ENCODE measurements around the gene ZNF429.

Gene ZNF429

GRCh38 chr19:21571316-21571715, 65.9 kb downstream of the ZNF429 start:
- Histone ChIP-seq H3K9ac (no peak overlapping the region), H3K27me3 (no peaks in the 10 kb centered on the region), H3K9me3 (peaks cover 48% of the 10 kb centered on the region), H3K4me1 (peaks cover 17% of the 10 kb centered on the region), H3K4me2 (no peak overlapping the region), H3K27ac (no peak overlapping the region), H3K36me3 (no peaks in the 10 kb centered on the region; the same call in 1 of the 2 replicates), H4K20me1 (no peaks in the 10 kb centered on the region), H3K4me3 (no peak overlapping the region)
- no peak for TF ChIP-seq Cebpa-rat (IDR thresholded peaks at IDR 0.05)

GRCh38 chr19:21574607-21575006, 69.2 kb downstream of the ZNF429 start:
- Histone ChIP-seq H3K9ac (no peak overlapping the region), H3K4me2 (no peak overlapping the region), H3K27me3 (no peaks in the 10 kb centered on the region), H4K20me1 (no peaks in the 10 kb centered on the region), H3K36me3 (no peaks in the 10 kb centered on the region), H3K9me3 (peaks cover 56% of the 10 kb centered on the region), H3K4me1 (no peaks in the 10 kb centered on the region), H3K27ac (no peak overlapping the region), H3K4me3 (no peak overlapping the region)
- TF ChIP-seq Cebpa-rat (IDR thresholded peaks at IDR 0.05) = no peak

- no peak overlapping the region for H3K4me2 ChIP-seq
- no peaks in the 10 kb centered on the region for H3K36me3 ChIP-seq
- no peak overlapping the region for H3K4me3 ChIP-seq
- peaks cover 45% of the 10 kb centered on the region for H3K9me3 ChIP-seq
- H3K9ac ChIP-seq = no peak overlapping the region
- H3K27ac ChIP-seq = no peak overlapping the region
- no peaks in the 10 kb centered on the region for H3K27me3 ChIP-seq
- no peak for TF ChIP-seq Cebpa-rat (IDR thresholded peaks at IDR 0.05)
- H4K20me1 ChIP-seq = no peaks in the 10 kb centered on the region
- no peaks in the 10 kb centered on the region for H3K4me1 ChIP-seq
These were observed 71.1 kb downstream of the ZNF429 start for GRCh38 chr19:21576481-21576880.

GRCh38 chr19:21580101-21580500, 74.7 kb downstream of the ZNF429 start:
- Histone ChIP-seq H3K36me3 (no peaks in the 10 kb centered on the region), H3K4me1 (no peaks in the 10 kb centered on the region), H3K27ac (no peak overlapping the region), H4K20me1 (no peaks in the 10 kb centered on the region), H3K4me3 (no peak overlapping the region), H3K27me3 (no peaks in the 10 kb centered on the region), H3K4me2 (no peak overlapping the region), H3K9me3 (peaks cover 55% of the 10 kb centered on the region), H3K9ac (no peak overlapping the region)
- TF ChIP-seq Cebpa-rat (IDR thresholded peaks at IDR 0.05) = no peak

GRCh38 chr19:21580818-21581217, 75.4 kb downstream of the ZNF429 start:
- H3K27ac ChIP-seq = no peak overlapping the region
- peaks cover 61% of the 10 kb centered on the region for H3K9me3 ChIP-seq
- no peaks in the 10 kb centered on the region for H3K36me3 ChIP-seq
- H3K4me2 ChIP-seq = no peak overlapping the region
- H3K4me3 ChIP-seq = no peak overlapping the region
- no peaks in the 10 kb centered on the region for H3K4me1 ChIP-seq
- H3K27me3 ChIP-seq = no peaks in the 10 kb centered on the region
- no peak overlapping the region for H3K9ac ChIP-seq
- H4K20me1 ChIP-seq = no peaks in the 10 kb centered on the region
- no peak for TF ChIP-seq Cebpa-rat (IDR thresholded peaks at IDR 0.05)

- no peak for TF ChIP-seq Cebpa-rat (IDR thresholded peaks at IDR 0.05)
- H3K4me2 ChIP-seq = no peak overlapping the region
- H4K20me1 ChIP-seq = no peaks in the 10 kb centered on the region
- no peak overlapping the region for H3K27ac ChIP-seq
- H3K4me1 ChIP-seq = no peaks in the 10 kb centered on the region
- no peak overlapping the region for H3K9ac ChIP-seq
- H3K4me3 ChIP-seq = no peak overlapping the region
- H3K9me3 ChIP-seq = peaks cover 66% of the 10 kb centered on the region
- H3K36me3 ChIP-seq = no peaks in the 10 kb centered on the region
- no peaks in the 10 kb centered on the region for H3K27me3 ChIP-seq
These were observed 76.3 kb downstream of the ZNF429 start for GRCh38 chr19:21581646-21582240.

GRCh38 chr19:21584537-21584936, 79.1 kb downstream of the ZNF429 start:
- no peak overlapping the region for H3K27ac ChIP-seq
- no peaks in the 10 kb centered on the region for H3K27me3 ChIP-seq
- H4K20me1 ChIP-seq = no peaks in the 10 kb centered on the region
- H3K4me2 ChIP-seq = no peak overlapping the region
- no peaks in the 10 kb centered on the region for H3K36me3 ChIP-seq
- H3K4me3 ChIP-seq = no peak overlapping the region
- H3K9ac ChIP-seq = no peak overlapping the region
- no peaks in the 10 kb centered on the region for H3K4me1 ChIP-seq
- no peak for TF ChIP-seq Cebpa-rat (IDR thresholded peaks at IDR 0.05)
- H3K9me3 ChIP-seq = peaks cover 71% of the 10 kb centered on the region

GRCh38 chr19:21585281-21585890, 80.0 kb downstream of the ZNF429 start:
- Histone ChIP-seq H3K9ac (no peak overlapping the region), H3K4me3 (no peak overlapping the region), H3K9me3 (peaks cover 71% of the 10 kb centered on the region), H4K20me1 (no peaks in the 10 kb centered on the region), H3K27me3 (no peaks in the 10 kb centered on the region), H3K4me2 (no peak overlapping the region), H3K36me3 (no peaks in the 10 kb centered on the region), H3K27ac (no peak overlapping the region), H3K4me1 (no peaks in the 10 kb centered on the region)
- TF ChIP-seq Cebpa-rat (IDR thresholded peaks at IDR 0.05) = no peak

GRCh38 chr19:21586311-21587116, 81.1 kb downstream of the ZNF429 start:
- TF ChIP-seq Cebpa-rat (IDR thresholded peaks at IDR 0.05) = no peak
- Histone ChIP-seq H3K4me1 (no peaks in the 10 kb centered on the region), H3K27ac (no peak overlapping the region), H4K20me1 (no peaks in the 10 kb centered on the region), H3K27me3 (no peaks in the 10 kb centered on the region), H3K9ac (no peak overlapping the region), H3K9me3 (peaks cover 66% of the 10 kb centered on the region), H3K4me2 (no peak overlapping the region), H3K4me3 (no peak overlapping the region), H3K36me3 (no peaks in the 10 kb centered on the region)

GRCh38 chr19:21587117-21587461, 81.7 kb downstream of the ZNF429 start:
- Histone ChIP-seq H3K27ac (no peak overlapping the region), H4K20me1 (no peaks in the 10 kb centered on the region), H3K27me3 (no peaks in the 10 kb centered on the region), H3K4me3 (no peak overlapping the region), H3K9ac (no peak overlapping the region), H3K9me3 (peaks cover 60% of the 10 kb centered on the region), H3K36me3 (no peaks in the 10 kb centered on the region), H3K4me1 (no peaks in the 10 kb centered on the region), H3K4me2 (no peak overlapping the region)
- TF ChIP-seq Cebpa-rat (IDR thresholded peaks at IDR 0.05) = no peak
